Neural crest cell (in vitro differentiated cells): ENCODE results near the gene LIMK1. TPM values are rescaled to one million over a fixed set of nuclear protein-coding genes. Genes with fewer than 3 reads are reported as not detected.

Experiments used
- DNase-seq: peaks from one replicate; pipeline ENCODE4 v3.0.0; 2021; ENCODE audit warnings: low read depth, mixed read lengths, low spot score
- H3K27ac Mint-ChIP-seq: one replicate; pipeline ENCODE4 v1.8.0; 2021; ENCODE audit warnings: mild to moderate bottlenecking, mixed read lengths; ENCODE audit not compliant: unreplicated experiment
- H3K27me3 Mint-ChIP-seq: 2 replicates; pipeline ENCODE4 v1.8.0; 2021; ENCODE audit warnings: low read depth, mild to moderate bottlenecking, mixed read lengths
- H3K36me3 Mint-ChIP-seq: 2 replicates; pipeline ENCODE4 v1.8.0; 2021; ENCODE audit warnings: low read depth, mild to moderate bottlenecking, mixed read lengths
- H3K4me1 Mint-ChIP-seq: 2 replicates; pipeline ENCODE4 v1.8.0; 2021; ENCODE audit warnings: mixed read lengths
- H3K4me3 Mint-ChIP-seq: one replicate; pipeline ENCODE4 v1.8.0; 2021; ENCODE audit warnings: mild to moderate bottlenecking, mixed read lengths
- H3K9me3 Mint-ChIP-seq: 2 replicates; pipeline ENCODE4 v1.8.0; 2021; ENCODE audit warnings: mixed read lengths
- CTCF ChIP-seq: fragments of 200-600 bp; sonication (generic); conservative IDR thresholded peaks from 2 replicates; pipeline ENCODE4 v1.5.0; 2021; ENCODE audit warnings: antibody characterized with exemption, mild to moderate bottlenecking
- total RNA-seq: library from RNA; stranded (reverse); gene quantifications from 2 replicates; pipeline ENCODE4 v1.2.1, GENCODE V29; 2021

LIMK1 gene
- total RNA-seq, 1 donor from 2014 or later: 82.1 TPM

GRCh38 chr7:74058486-74058885 lies 25.1 kb upstream of the LIMK1 start:
- H3K36me3 Mint-ChIP-seq: no peaks in the 10 kb centered on the region
- DNase-seq: no peak
- no peak overlapping the region for H3K27ac Mint-ChIP-seq
- H3K4me1 Mint-ChIP-seq: no peaks in the 10 kb centered on the region
- no peak for TF ChIP-seq CTCF
- H3K9me3 Mint-ChIP-seq: no peaks in the 10 kb centered on the region
- H3K27me3 Mint-ChIP-seq: peaks cover 23% of the 10 kb centered on the region
- no peak overlapping the region for H3K4me3 Mint-ChIP-seq

GRCh38 chr7:74059037-74059436 lies 24.6 kb upstream of the LIMK1 start:
- no peak overlapping the region for H3K27ac Mint-ChIP-seq
- H3K4me1 Mint-ChIP-seq: no peaks in the 10 kb centered on the region
- H3K27me3 Mint-ChIP-seq: peaks cover 18% of the 10 kb centered on the region
- no peaks in the 10 kb centered on the region for H3K36me3 Mint-ChIP-seq
- no peaks in the 10 kb centered on the region for H3K9me3 Mint-ChIP-seq
- no peak for TF ChIP-seq CTCF
- DNase-seq: no peak
- H3K4me3 Mint-ChIP-seq: no peak overlapping the region

- Mint-ChIP-seq H3K4me1 (no peaks in the 10 kb centered on the region), H3K36me3 (no peaks in the 10 kb centered on the region), H3K27me3 (peaks cover 10% of the 10 kb centered on the region), H3K9me3 (no peaks in the 10 kb centered on the region), H3K4me3 (no peak overlapping the region), H3K27ac (peak overlapping the region; percentile 50)
- no peak for DNase-seq
- no peak for TF ChIP-seq CTCF
These were observed 23.7 kb upstream of the LIMK1 start for GRCh38 chr7:74059681-74060588.

GRCh38 chr7:74061840-74062539 lies 21.6 kb upstream of the LIMK1 start:
- Mint-ChIP-seq H3K27ac (peak overlapping the region; percentile 57), H3K36me3 (no peaks in the 10 kb centered on the region), H3K4me3 (no peak overlapping the region), H3K4me1 (no peaks in the 10 kb centered on the region), H3K27me3 (peaks cover 10% of the 10 kb centered on the region), H3K9me3 (no peaks in the 10 kb centered on the region)
- DNase-seq: no peak
- TF ChIP-seq CTCF: no peak

GRCh38 chr7:74063223-74063641 lies 20.4 kb upstream of the LIMK1 start:
- no peak for TF ChIP-seq CTCF
- H3K4me3 Mint-ChIP-seq: no peak overlapping the region
- no peaks in the 10 kb centered on the region for H3K4me1 Mint-ChIP-seq
- H3K36me3 Mint-ChIP-seq: no peaks in the 10 kb centered on the region
- H3K9me3 Mint-ChIP-seq: no peaks in the 10 kb centered on the region
- no peak for DNase-seq
- H3K27ac Mint-ChIP-seq: no peak overlapping the region
- peaks cover 6% of the 10 kb centered on the region for H3K27me3 Mint-ChIP-seq
